ENCODE results near the gene NME2.

Gene NME2

DNA sequence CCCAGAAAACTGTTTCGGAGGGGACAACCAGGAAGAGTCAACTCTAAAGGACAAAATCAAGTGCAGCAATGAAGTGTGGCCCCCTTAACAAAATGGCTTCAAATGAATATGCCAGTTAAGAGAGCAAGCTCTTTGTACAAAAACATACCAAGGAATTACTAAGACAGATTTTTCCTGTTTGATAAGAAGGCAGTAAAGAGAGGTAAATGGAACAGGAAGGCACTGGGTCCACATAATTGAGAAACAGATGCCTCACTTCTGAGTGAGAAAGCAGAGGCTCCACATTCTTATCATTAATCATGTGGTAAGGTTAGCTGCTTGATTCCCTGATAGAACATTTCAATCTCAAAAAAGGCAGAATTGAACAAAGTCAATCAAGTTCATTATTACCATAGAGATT is 48.7 kb downstream of the NME2 start:
- DNase-seq, result no peak

DNA sequence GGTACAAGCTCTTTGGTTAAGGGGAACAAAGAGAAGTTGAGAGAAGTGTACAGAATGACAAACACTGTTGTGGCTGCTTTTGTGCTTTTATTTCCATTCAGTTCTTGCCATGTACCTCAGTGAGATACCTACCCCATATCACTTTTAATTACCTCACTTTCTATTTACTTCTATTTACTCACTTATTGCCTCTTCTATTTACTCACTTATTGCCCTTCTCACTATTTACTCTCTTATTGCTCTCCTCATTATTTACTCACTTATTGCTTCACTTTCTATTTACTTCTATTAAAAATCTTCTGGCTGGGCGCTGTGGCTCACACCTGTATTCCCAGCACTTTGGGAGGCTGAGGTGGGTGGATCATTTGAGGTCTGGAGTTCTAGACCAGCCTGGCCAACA is 51.7 kb downstream of the NME2 start:
- no peak for DNase-seq

DNA sequence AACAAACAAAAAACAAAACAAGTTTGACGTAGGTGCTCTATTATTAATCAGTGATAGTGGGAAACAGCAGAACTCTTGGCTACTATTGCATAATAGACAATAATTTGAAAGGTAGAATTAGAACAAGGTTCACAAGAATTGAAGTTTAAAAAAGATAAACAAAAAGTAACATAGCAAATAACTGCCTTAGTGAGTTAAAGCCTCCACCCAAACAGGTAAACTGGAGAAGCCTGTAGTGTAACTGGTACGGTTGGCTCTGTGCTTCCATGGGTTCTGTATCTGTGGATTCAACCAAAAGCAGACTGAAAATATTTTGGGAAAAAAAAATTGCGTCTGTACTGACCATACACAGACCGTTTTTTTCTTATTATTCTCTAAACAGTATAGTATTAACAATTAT is 55.1 kb downstream of the NME2 start:
- DNase-seq, result no peak

All from effector CD4-positive, alpha-beta T cell (primary cell).